HCT116 (cell line): Measurements from ENCODE around the gene KRT86. TPM values are rescaled to one million over a fixed set of nuclear protein-coding genes. Genes with fewer than 3 reads are reported as not detected.

Experiments
- ATAC-seq: fragments of 200-7000 bp; cut with Tn5 transposase; 2 replicates; pipeline ENCODE4 v1.9.1; 2020; ENCODE audit warnings: mild to moderate bottlenecking, moderate library complexity
- BruUV-seq: library from RNA; stranded (reverse); fragments of 400-500 nt; replicated peaks from 2 replicates; lab custom pipeline; 2021; lab: Mats Ljungman, UMichigan
- CTCF ChIA-PET: fragments of 300-600 bp; sonication (Branson Sonifier 250); formaldehyde crosslinking; loops from one replicate; lab custom pipeline; 2021; ENCODE audit warnings: antibody characterized with exemption; lab: Charles Lee
- POLR2A ChIA-PET: fragments of 300-600, 350-600 bp; sonication (Branson Sonifier 250); formaldehyde crosslinking; loops from one replicate; lab custom pipeline; 2021; ENCODE audit warnings: antibody characterized with exemption; lab: Charles Lee
- RAD21 ChIA-PET, 2 experiments: fragments of 300-600 bp; sonication (Branson Sonifier 250); formaldehyde crosslinking; loops; one replicate each; lab custom pipeline; 2023; ENCODE audit warnings: low total read pairs in 2 of 2; ENCODE audit not compliant: uncharacterized antibody in 2 of 2, unreplicated experiment in 2 of 2, low non-redundant PET in 1 of 2; lab: Charles Lee
- DNase-seq: peaks from one replicate; pipeline ENCODE4 v3.0.0-alpha.2; 2010; ENCODE audit warnings: low read depth, low spot score
- H2AFZ ChIP-seq: fragments of 200-600 bp; shearing (Covaris generic), sonication (generic); 2 replicates; pipeline ENCODE4 v1.6.1; 2017; ENCODE audit warnings: low read depth, mixed run types, mixed read lengths, antibody characterized with exemption, low read length; ENCODE audit not compliant: poor library complexity, severe bottlenecking
- H3K27ac ChIP-seq: 2 replicates; pipeline ENCODE4 v1.5.1; 2012; ENCODE audit warnings: low read depth, low read length
- H3K27me3 ChIP-seq: fragments of 200-600 bp; sonication (generic); 2 replicates; pipeline ENCODE4 v1.6.1; 2016; ENCODE audit warnings: mixed run types, low read length, mixed read lengths; ENCODE audit not compliant: insufficient read depth
- H3K36me3 ChIP-seq, 2 experiments: fragments of 200-500 bp in 1 of 2; fragments of 200-600 bp in 1 of 2; sonication (Bioruptor generic) in 1 of 2; sonication (generic) in 1 of 2; 2 replicates each; pipeline versions ENCODE4 v1.5.1 to v1.6.1; 2014 to 2016; ENCODE audit warnings: low read length in 2 of 2, inconsistent platforms in 1 of 2, mixed read lengths in 1 of 2, mixed run types in 1 of 2; ENCODE audit not compliant: insufficient read depth in 2 of 2, control insufficient read depth in 1 of 2
- H3K4me1 ChIP-seq, 2 experiments: fragments of 200-600 bp in 1 of 2; sonication (generic) in 1 of 2; 2 replicates each; pipeline versions ENCODE4 v1.5.1 to v1.6.1; 2012 to 2017; ENCODE audit warnings: low read length in 2 of 2, inconsistent platforms in 1 of 2, mild to moderate bottlenecking in 1 of 2, mixed read lengths in 1 of 2, mixed run types in 1 of 2, moderate library complexity in 1 of 2; ENCODE audit not compliant: insufficient read depth in 2 of 2, control insufficient read depth in 1 of 2
- H3K4me2 ChIP-seq: fragments of 200-600 bp; sonication (generic); 2 replicates; pipeline ENCODE4 v1.6.1; 2017; ENCODE audit warnings: mixed run types, low read length, mixed read lengths
- H3K4me3 ChIP-seq, 2 experiments: fragments of 200-600 bp in 1 of 2; sonication (generic) in 1 of 2; replicated peaks in 1 of 2; 2 replicates each; pipeline ENCODE4 v1.5.1; 2011 to 2016; ENCODE audit warnings: low read length in 2 of 2, control low read depth in 1 of 2, low read depth in 1 of 2, mild to moderate bottlenecking in 1 of 2, mixed read lengths in 1 of 2, mixed run types in 1 of 2
- H3K79me2 ChIP-seq: fragments of 200-600 bp; sonication (generic); 2 replicates; pipeline ENCODE4 v1.6.1; 2017; ENCODE audit warnings: mild to moderate bottlenecking, mixed run types, low read length, moderate library complexity, mixed read lengths; ENCODE audit not compliant: insufficient read depth
- H3K9ac ChIP-seq: fragments of 200-600 bp; sonication (generic); 2 replicates; pipeline ENCODE4 v1.6.1; 2016; ENCODE audit warnings: low read length, mixed read lengths
- H3K9me2 ChIP-seq: fragments of 200-600 bp; sonication (generic), shearing (Covaris generic); 2 replicates; pipeline ENCODE4 v1.6.1; 2017; ENCODE audit warnings: mixed run types, mild to moderate bottlenecking, moderate library complexity; ENCODE audit not compliant: insufficient read depth
- H3K9me3 ChIP-seq, 2 experiments: fragments of 200-500 bp in 1 of 2; fragments of 200-600 bp in 1 of 2; sonication (Bioruptor generic) in 1 of 2; sonication (generic) in 1 of 2; 2 replicates each; pipeline ENCODE4 v1.6.1; 2014 to 2017; ENCODE audit warnings: low read length in 2 of 2, mixed read lengths in 2 of 2, inconsistent platforms in 1 of 2, low read depth in 1 of 2, mild to moderate bottlenecking in 1 of 2, mixed run types in 1 of 2, moderate library complexity in 1 of 2; ENCODE audit not compliant: control insufficient read depth in 1 of 2, insufficient read depth in 1 of 2
- H4K20me1 ChIP-seq: fragments of 200-600 bp; sonication (generic), shearing (Covaris generic); 2 replicates; pipeline ENCODE4 v1.6.1; 2017; ENCODE audit warnings: mixed run types, mild to moderate bottlenecking, moderate library complexity; ENCODE audit not compliant: insufficient read depth
- ATF3 ChIP-seq: IDR thresholded peaks from 2 replicates; pipeline ENCODE4 v1.6.1; 2012
- CBX3 ChIP-seq: IDR thresholded peaks from 2 replicates; pipeline ENCODE4 v1.6.1; 2012; ENCODE audit warnings: low read depth
- CEBPB ChIP-seq: IDR thresholded peaks from 2 replicates; pipeline ENCODE4 v1.6.1; 2012; ENCODE audit warnings: low read depth
- CTCF ChIP-seq, 3 experiments: fragments of 200-600 bp in 1 of 3; sonication (generic) in 1 of 3; IDR thresholded peaks in 2 of 3; conservative IDR thresholded peaks in 1 of 3; 2 replicates each; pipeline ENCODE4 v1.5.1; 2012 to 2017; ENCODE audit warnings: low read depth in 2 of 3, low read length in 2 of 3, antibody characterized with exemption in 1 of 3, borderline replicate concordance in 1 of 3, control low read depth in 1 of 3, mild to moderate bottlenecking in 1 of 3, mixed read lengths in 1 of 3, mixed run types in 1 of 3, moderate library complexity in 1 of 3; ENCODE audit not compliant: insufficient read depth in 1 of 3
- EGR1 ChIP-seq: IDR thresholded peaks from 2 replicates; pipeline ENCODE4 v1.6.1; 2012; ENCODE audit warnings: low read depth
- ELF1 ChIP-seq: IDR thresholded peaks from 2 replicates; pipeline ENCODE4 v1.6.1; 2012; ENCODE audit warnings: low read depth, borderline replicate concordance
- FOSL1 ChIP-seq: IDR thresholded peaks from 2 replicates; pipeline ENCODE4 v1.6.1; 2012; ENCODE audit warnings: low read depth
- POLR2A ChIP-seq: IDR thresholded peaks from 2 replicates; pipeline ENCODE4 v1.7.0; 2011; ENCODE audit warnings: borderline replicate concordance; ENCODE audit not compliant: insufficient read depth, insufficient read length; ENCODE audit errors: extremely low read depth
- POLR2AphosphoS5 ChIP-seq: IDR thresholded peaks from 2 replicates; pipeline ENCODE4 v1.6.1; 2011; ENCODE audit warnings: mild to moderate bottlenecking, low read depth, low read length, moderate library complexity
- RAD21 ChIP-seq: IDR thresholded peaks from 2 replicates; pipeline ENCODE4 v1.6.1; 2012; ENCODE audit warnings: low read depth, mild to moderate bottlenecking
- REST ChIP-seq: IDR thresholded peaks from 2 replicates; pipeline ENCODE4 v1.6.1; 2012; ENCODE audit warnings: low read depth
- SIN3A ChIP-seq: IDR thresholded peaks from 2 replicates; pipeline ENCODE4 v1.6.1; 2012; ENCODE audit warnings: low read depth
- SP1 ChIP-seq: IDR thresholded peaks from 2 replicates; pipeline ENCODE4 v1.6.1; 2012; ENCODE audit warnings: low read depth
- SRF ChIP-seq: IDR thresholded peaks from 2 replicates; pipeline ENCODE4 v1.6.1; 2012; ENCODE audit warnings: low read depth
- TCF7L2 ChIP-seq: IDR thresholded peaks from 2 replicates; pipeline ENCODE4 v1.7.0; 2011; ENCODE audit warnings: borderline replicate concordance, inconsistent platforms; ENCODE audit not compliant: insufficient read depth, insufficient read length; ENCODE audit errors: extremely low read depth
- YY1 ChIP-seq: IDR thresholded peaks from 2 replicates; pipeline ENCODE4 v1.6.1; 2011; ENCODE audit warnings: low read length, low read depth, moderate library complexity, mild to moderate bottlenecking; ENCODE audit not compliant: insufficient replicate concordance; ENCODE audit errors: extremely low read depth
- intact Hi-C: fragments of 100-400 bp; cut with micrococcal nuclease; formaldehyde crosslinking; loops from 2 replicates; pipeline ENCODE4 v1.10.0; 2022
- total RNA-seq: library from RNA; stranded (reverse); gene quantifications from one replicate; pipeline ENCODE4 v1.2.1, GENCODE V29; 2021; ENCODE audit not compliant: unreplicated experiment

KRT86 gene
- total RNA-seq, 1 experiment from 2014 or later = 1.5 TPM

GRCh38 chr12:52327830-52328500 is 53.5 kb downstream of the KRT86 start:
- H3K27me3 ChIP-seq = no peaks in the 10 kb centered on the region
- ChIA-PET RAD21 (interaction anchor here (0.6 to 2.1 kb wide), 13 partner anchors 19 to 185 kb away, joined by 3 to 9 read pairs (median 3); no protein-coding TSS in a partner anchor), POLR2A (interaction anchor here (0.8 to 2.4 kb wide), 6 partner anchors 49 to 182 kb away, joined by 3 to 15 read pairs (median 4); partner anchors contain the start of gene KRT80), CTCF (interaction anchor here (0.6 to 3.6 kb wide), 45 partner anchors 9 to 653 kb away, joined by 3 to 23 read pairs (median 6); partner anchors contain the start of gene KRT80)
- H3K79me2 ChIP-seq = no peaks in the 10 kb centered on the region
- H2AFZ ChIP-seq = peak overlapping the region; percentile 90
- H3K36me3 ChIP-seq = no peaks in the 10 kb centered on the region
- peak; percentile 57 for ATAC-seq
- H3K4me3 ChIP-seq = no peak overlapping the region; a peak in 1 of 4 replicates
- H3K9me3 ChIP-seq = no peaks in the 10 kb centered on the region
- H3K9me2 ChIP-seq = no peaks in the 10 kb centered on the region
- no TSS peak for BruUV-seq
- DNase-seq = no peak
- intact Hi-C loops = loop anchor here (1.0 to 5.0 kb wide), 5 partner anchors 48 to 544 kb away; no protein-coding TSS in a partner anchor
- H4K20me1 ChIP-seq = no peaks in the 10 kb centered on the region
- TF ChIP-seq RAD21 (no peak), ELF1 (no peak), FOSL1 (no peak), ATF3 (no peak), CTCF (IDR thresholded peaks at IDR 0.05 in 2 of 3, conservative IDR thresholded peaks at IDR 0.05 in 1 of 3; ENCODE audit: borderline replicate concordance in 1 of 3, insufficient read depth in 1 of 3, low read depth in 2 of 3, low read length in 2 of 3) (no peak; a peak in 1 of 6 replicates), CBX3 (no peak), POLR2AphosphoS5 (no peak), YY1 (no peak), CEBPB (no peak), SIN3A (no peak), SRF (no peak), SP1 (no peak), POLR2A (no peak), REST (no peak), TCF7L2 (no peak), EGR1 (no peak)
- H3K9ac ChIP-seq = no peak overlapping the region
- no peak overlapping the region for H3K27ac ChIP-seq
- peak overlapping the region; percentile 32 for H3K4me2 ChIP-seq
- peaks cover 0 to 15% of the 10 kb centered on the region in 2 experiments; a peak in 2 of 4 replicates for H3K4me1 ChIP-seq
